HG03103 (cell line): ENCODE measurements around the gene RALY.
"Not testable (repeated sequence)": the region's sequence is repeated elsewhere in the genome, so short reads cannot be mapped to it uniquely, and the experiment has no call there.

Source experiments
- ATAC-seq: cut with Tn5 transposase; IDR thresholded peaks from one replicate; pipeline ENCODE4 v1.9.1; 2021; ENCODE audit warnings: low read depth; ENCODE audit not compliant: unreplicated experiment

RALY gene

GRCh38 chr20:34014878-34015277 lies 21.2 kb downstream of the RALY start:
- ATAC-seq = no peak

DNA sequence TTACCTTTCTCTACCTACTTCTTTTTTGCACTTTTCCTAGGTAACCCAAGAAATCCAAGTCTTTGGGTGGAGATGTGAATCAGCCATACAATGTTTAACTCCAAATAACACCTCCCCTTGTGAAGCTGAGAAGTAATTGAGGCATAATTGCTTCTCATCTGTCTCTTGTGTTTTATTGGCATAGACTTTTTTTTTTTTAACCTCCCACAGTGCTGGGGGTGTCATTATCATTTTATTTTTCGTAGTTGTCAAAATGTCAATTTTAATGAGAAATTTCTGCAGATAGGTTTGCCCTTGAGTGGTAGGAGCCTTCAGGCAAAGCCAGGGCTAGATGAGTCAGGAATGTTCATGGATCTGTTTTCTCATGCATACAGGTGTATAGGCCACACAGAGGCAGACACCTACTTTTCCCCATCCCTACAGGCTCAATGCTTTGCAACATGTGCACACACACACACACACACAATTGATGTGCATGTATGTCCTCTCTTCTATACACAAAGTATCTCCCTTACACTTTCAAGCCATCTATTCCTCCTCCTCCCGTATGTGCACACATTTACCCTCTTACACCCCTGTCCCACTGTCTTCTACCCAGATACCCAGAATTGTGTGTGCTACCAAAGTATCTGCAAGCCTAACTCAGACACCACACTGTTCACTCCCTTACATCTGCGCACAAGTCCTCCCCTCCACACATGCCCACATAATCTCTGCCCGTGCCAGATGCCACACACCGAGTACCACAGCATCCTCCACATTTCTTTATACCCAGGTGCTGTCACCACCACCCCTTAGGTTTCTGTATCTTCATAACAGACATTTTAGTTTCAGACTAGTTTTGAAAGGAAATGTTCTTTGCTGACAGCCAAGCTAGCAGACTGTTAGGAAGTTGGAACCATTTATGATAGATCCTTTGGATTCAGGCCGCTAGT lies 22.0 kb downstream of the RALY start:
- no peak for ATAC-seq

- ATAC-seq = no peak
Measured at GRCh38 chr20:34016736-34017135, 23.0 kb downstream of the RALY start.

DNA sequence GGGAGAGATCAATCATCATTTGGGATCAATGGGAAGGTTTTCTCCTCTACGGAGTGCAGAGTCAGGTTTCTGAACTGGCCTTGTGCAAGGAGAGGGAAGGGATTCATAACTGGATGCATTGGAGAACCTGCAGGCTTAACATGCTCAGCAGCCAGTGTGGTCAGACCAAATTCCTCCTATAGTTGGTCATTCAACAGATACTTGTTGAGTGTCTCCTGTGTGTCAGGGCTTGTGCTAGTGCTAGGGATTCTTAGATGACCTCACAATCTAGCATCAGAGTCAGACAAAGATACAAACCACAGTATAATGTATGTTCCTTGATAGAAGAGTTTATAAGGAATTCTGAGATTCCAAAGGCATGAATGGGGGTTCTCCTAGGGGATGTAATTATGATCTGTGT lies 23.9 kb downstream of the RALY start:
- no peak for ATAC-seq

DNA sequence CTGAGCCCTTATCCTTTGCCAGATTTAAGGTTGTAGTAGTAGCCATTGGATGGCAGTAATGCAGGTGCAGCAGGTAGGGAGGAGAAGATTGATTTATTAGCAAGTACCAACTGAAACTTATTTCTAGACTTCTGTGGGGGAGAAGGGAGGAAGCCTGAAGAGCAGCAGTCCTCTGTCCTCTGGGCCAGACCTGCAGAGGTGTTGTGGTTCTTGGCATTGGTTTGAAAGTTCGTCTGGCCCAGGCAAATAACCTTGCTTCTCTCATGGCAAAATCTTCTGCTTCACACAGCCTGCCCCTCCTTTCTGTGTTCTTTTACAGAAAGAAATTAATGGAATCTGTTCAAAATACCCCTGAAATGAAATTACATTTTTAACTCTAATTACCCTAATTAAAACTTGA lies 24.5 kb downstream of the RALY start:
- no peak for ATAC-seq

- ATAC-seq = no peak
Measured at GRCh38 chr20:34022151-34022838, 28.6 kb downstream of the RALY start.

- no peak for ATAC-seq
Measured at GRCh38 chr20:34022839-34023234, 29.1 kb downstream of the RALY start.

- no peak for ATAC-seq
Measured at GRCh38 chr20:34023937-34024722, 30.4 kb downstream of the RALY start.

- ATAC-seq = no peak
Measured at GRCh38 chr20:34024723-34025351, 31.1 kb downstream of the RALY start.

- ATAC-seq = not testable (repeated sequence)
Measured at GRCh38 chr20:34028013-34028412, 34.3 kb downstream of the RALY start.

- ATAC-seq = no peak
Measured at GRCh38 chr20:34029415-34029814, 35.7 kb downstream of the RALY start.

DNA sequence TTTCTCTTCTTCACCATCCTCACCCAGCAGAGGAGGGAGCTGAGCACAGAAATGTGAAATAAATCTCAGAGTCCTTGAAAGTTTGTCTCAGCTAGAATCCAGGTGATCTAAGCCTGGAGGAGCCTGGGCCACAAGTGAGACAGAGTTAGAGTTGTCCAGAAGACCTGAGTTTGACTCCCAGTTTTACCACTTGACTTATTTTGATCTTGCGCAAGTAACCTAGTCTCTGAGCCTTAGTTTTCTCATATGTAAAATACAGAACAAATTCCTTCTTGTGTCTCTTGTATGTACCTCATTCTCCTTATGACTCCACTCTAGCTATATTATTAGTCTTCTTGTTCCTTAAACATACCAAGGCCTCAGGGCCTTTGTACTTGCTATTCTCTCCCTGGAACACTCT lies 36.7 kb downstream of the RALY start:
- ATAC-seq = no peak

DNA sequence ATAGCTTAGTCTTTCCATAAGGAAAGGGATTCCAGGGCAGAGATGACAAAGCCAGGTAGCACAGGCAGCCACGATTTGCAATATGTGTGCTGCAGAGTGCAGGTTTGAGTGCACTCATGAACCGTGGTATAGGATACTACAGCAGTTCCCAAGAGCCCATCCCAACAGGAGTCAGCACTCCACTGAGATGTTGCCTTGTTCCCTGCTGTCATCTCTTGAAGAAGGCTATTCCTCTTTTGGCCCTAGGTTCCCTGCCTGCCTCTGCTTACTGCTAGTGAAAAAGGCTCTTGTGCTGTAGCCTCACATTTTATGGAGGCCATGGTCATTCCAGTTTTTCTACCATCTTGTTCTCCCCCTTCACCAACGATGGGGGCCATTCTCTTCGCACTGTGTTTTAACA lies 40.2 kb downstream of the RALY start:
- ATAC-seq = no peak

DNA sequence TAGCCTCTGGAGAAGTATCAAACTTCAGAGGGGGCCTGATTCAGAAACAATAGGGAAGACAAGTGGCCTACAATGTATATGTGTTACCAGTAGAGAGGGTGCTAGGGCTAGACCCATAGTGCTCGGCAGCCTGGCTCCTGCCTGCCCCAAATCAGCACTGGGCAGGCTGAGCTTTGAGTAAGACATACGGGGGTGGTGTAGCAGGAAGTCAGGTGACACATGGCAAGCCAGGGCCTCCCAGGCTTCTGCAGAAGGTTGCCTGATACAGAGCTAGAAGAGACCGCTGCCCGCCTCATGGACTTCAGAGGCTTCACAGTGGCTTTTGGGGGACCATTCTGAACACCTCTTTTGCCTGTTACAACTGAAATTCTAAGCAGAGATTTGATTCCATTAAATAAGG lies 43.4 kb downstream of the RALY start:
- ATAC-seq = no peak

- no peak for ATAC-seq
Measured at GRCh38 chr20:34037767-34038166, 44.1 kb downstream of the RALY start.

DNA sequence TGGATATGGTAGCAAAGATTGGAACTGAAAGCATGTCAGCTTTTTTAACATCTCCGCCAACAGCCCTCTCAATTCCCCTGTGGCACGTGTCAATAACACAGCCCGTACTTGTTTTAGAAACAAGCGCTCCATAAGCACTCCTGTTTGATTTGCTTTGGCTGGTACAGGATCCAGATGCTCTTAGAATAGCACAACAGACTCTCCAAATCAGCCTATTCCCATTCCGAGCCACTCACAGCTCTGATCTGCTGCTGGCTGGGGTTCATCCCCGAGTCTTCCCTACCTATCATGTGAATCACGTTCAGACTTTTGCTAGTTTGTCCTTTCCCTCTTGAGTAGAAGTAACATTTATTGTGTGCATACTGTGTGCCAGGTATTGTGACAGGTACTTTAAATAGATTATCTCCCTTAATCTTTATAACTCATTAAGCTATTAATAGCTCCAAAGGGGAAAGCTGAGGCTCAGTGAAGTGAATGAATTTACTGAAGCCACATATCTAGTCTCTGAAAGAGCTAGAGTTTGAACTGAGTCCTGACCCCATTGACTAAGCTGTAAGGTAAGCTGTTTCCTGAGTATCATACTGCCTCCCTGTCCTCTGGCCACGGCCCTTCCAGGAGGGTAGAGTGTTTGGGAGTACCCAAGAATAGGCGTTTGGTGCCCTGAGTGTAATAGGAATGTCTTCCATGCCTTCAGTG lies 46.7 kb downstream of the RALY start:
- ATAC-seq = no peak

DNA sequence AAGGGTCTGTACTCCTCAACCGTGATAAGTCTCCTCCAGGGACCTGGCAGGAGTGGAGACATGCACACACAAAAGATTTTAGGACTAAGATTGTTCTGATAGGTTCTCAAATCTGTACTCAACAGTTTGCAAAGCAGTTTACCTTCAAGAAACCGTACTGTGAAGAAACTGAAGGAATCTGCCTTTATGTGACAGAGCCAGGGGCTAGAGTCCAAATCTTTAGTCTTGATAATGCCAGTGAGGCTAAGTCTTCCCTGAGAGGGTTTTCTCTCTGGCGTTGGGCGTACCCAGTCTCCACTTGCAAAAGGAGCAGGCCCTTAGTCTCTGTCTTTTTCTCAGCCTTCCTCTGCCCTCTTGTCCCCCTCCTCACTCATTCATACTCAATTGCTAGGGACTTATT lies 47.5 kb downstream of the RALY start:
- no peak for ATAC-seq

DNA sequence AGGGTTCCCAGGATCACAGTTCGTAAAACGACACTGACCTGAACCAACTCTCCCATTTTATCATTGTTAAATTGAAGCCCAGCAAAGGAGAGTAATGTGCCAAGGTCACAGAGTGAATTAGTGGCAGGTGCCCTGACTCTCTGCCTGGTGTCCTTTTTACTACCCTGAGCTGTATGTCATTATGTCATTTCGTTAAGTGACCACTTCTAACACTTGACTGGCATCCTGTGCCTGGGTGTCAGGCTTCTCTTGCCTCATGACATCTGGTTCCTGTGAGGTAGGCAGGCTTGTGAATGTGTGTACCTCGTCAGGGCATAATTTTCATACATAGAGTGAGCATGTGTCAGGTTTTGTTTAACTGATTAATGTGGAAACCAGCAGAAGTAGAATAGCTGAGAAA lies 48.6 kb downstream of the RALY start:
- ATAC-seq = no peak

DNA sequence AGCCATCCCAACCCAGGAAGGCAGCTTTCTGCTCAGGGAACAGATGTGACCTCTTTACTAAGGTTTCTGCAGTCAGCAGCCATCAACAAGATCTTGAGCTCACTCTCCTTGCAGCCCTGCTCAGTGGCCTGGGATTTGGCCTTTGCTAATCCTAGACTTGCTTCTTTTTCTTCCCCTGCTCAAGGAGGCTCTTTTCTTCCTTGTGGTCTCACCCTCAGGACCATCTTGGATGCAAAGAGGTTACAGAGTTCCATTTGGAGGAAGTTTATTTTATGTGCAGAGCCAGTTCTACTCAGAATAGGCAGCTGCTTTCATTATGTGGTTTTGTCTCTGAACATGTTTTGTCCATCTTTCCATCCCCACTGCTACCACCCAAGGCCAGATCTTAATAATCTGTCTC lies 49.3 kb downstream of the RALY start:
- ATAC-seq = no peak

- no peak for ATAC-seq
Measured at GRCh38 chr20:34045294-34045693, 51.6 kb downstream of the RALY start.
